ENCODE results near the gene RHOC.

RHOC gene

GRCh38 chr1:112715264-112716053, 8.5 kb upstream of the RHOC start, which contains the start of gene PPM1J:
Gene PPM1J, minus strand, starts transcription at chr1:112715332. Its CDS starts 31 bp downstream, at chr1:112715301.
- Histone ChIP-seq H3K9me3 (ENCODE audit: control insufficient read depth, low read length) (no peaks in the 10 kb centered on the region), H3K27me3 (ENCODE audit: control insufficient read depth, insufficient read depth, low read length) (peaks cover 28% of the 10 kb centered on the region), H3K36me3 (ENCODE audit: control insufficient read depth, insufficient read depth, low read length) (no peaks in the 10 kb centered on the region), H3K4me3 (ENCODE audit: low read length) (peak within 1 kb of the TSS; percentile 61), H3K9ac (ENCODE audit: low read length) (peak within 1 kb of the TSS; percentile 47), H3K4me1 (ENCODE audit: control insufficient read depth, insufficient read depth, low read length) (peaks cover 28% of the 10 kb centered on the region)

GRCh38 chr1:112714313-112715263, 7.7 kb upstream of the RHOC start:
- H3K27me3 ChIP-seq (ENCODE audit: control insufficient read depth, insufficient read depth, low read length), result peaks cover 21% of the 10 kb centered on the region
- H3K9ac ChIP-seq (ENCODE audit: low read length), result peak overlapping the region; percentile 47
- H3K4me1 ChIP-seq (ENCODE audit: control insufficient read depth, insufficient read depth, low read length), result peaks cover 28% of the 10 kb centered on the region
- no peaks in the 10 kb centered on the region for H3K9me3 ChIP-seq (ENCODE audit: control insufficient read depth, low read length)
- H3K4me3 ChIP-seq (ENCODE audit: low read length), result peak overlapping the region; percentile 31
- no peaks in the 10 kb centered on the region for H3K36me3 ChIP-seq (ENCODE audit: control insufficient read depth, insufficient read depth, low read length)

- peaks cover 12% of the 10 kb centered on the region for H3K27me3 ChIP-seq (ENCODE audit: control insufficient read depth, insufficient read depth, low read length)
- H3K36me3 ChIP-seq (ENCODE audit: control insufficient read depth, insufficient read depth, low read length), result no peaks in the 10 kb centered on the region
- H3K9ac ChIP-seq (ENCODE audit: low read length), result peak overlapping the region; percentile 47
- H3K9me3 ChIP-seq (ENCODE audit: control insufficient read depth, low read length), result no peaks in the 10 kb centered on the region
- peaks cover 28% of the 10 kb centered on the region for H3K4me1 ChIP-seq (ENCODE audit: control insufficient read depth, insufficient read depth, low read length)
- peak overlapping the region; percentile 31 for H3K4me3 ChIP-seq (ENCODE audit: low read length)
These were observed 6.8 kb upstream of the RHOC start for GRCh38 chr1:112713466-112714312.

GRCh38 chr1:112712701-112713128, 5.8 kb upstream of the RHOC start:
- H3K9ac ChIP-seq (ENCODE audit: low read length), result no peak overlapping the region
- H3K9me3 ChIP-seq (ENCODE audit: control insufficient read depth, low read length), result no peaks in the 10 kb centered on the region
- H3K27me3 ChIP-seq (ENCODE audit: control insufficient read depth, insufficient read depth, low read length), result peaks cover 12% of the 10 kb centered on the region

GRCh38 chr1:112712191-112712590, 5.3 kb upstream of the RHOC start:
- Histone ChIP-seq H3K9me3 (ENCODE audit: control insufficient read depth, low read length) (no peaks in the 10 kb centered on the region), H3K4me3 (ENCODE audit: low read length) (no peak overlapping the region), H3K27me3 (ENCODE audit: control insufficient read depth, insufficient read depth, low read length) (peaks cover 12% of the 10 kb centered on the region), H3K36me3 (ENCODE audit: control insufficient read depth, insufficient read depth, low read length) (no peaks in the 10 kb centered on the region), H3K9ac (ENCODE audit: low read length) (no peak overlapping the region), H3K4me1 (ENCODE audit: control insufficient read depth, insufficient read depth, low read length) (peaks cover 32% of the 10 kb centered on the region)

More at GRCh38 chr1:112712701-112713128, 5.8 kb upstream of the RHOC start:
- H3K36me3 ChIP-seq (ENCODE audit: control insufficient read depth, insufficient read depth, low read length), result no peaks in the 10 kb centered on the region
- peaks cover 28% of the 10 kb centered on the region for H3K4me1 ChIP-seq (ENCODE audit: control insufficient read depth, insufficient read depth, low read length)
- no peak overlapping the region for H3K4me3 ChIP-seq (ENCODE audit: low read length)

DNA sequence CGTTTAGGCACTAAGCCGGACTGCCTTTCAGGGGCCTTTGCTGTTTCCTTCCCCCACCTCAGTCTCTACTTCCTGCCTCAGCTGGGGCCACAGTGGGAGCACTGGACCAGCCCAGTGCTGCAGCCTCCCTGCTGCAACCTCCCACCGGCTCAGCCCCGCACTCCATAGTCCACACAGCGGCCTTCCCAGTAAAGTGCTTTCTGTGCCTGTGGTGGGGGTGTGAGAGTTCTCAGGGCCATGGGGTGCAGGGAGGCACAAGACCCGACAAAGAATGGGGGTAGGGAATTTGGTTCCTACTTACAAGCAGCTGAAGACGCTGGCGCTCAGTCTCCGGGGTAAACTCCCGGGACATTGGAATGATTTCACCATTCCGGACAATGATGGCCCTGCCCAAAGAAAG, 4.7 kb upstream of the RHOC start:
- H3K9ac ChIP-seq (ENCODE audit: low read length), result no peak overlapping the region
- H3K27me3 ChIP-seq (ENCODE audit: control insufficient read depth, insufficient read depth, low read length), result peaks cover 12% of the 10 kb centered on the region
- H3K4me1 ChIP-seq (ENCODE audit: control insufficient read depth, insufficient read depth, low read length), result peaks cover 32% of the 10 kb centered on the region
- H3K9me3 ChIP-seq (ENCODE audit: control insufficient read depth, low read length), result no peaks in the 10 kb centered on the region
- H3K36me3 ChIP-seq (ENCODE audit: control insufficient read depth, insufficient read depth, low read length), result no peaks in the 10 kb centered on the region
- no peak overlapping the region for H3K4me3 ChIP-seq (ENCODE audit: low read length)

- no peak overlapping the region for H3K9ac ChIP-seq (ENCODE audit: low read length)
- no peaks in the 10 kb centered on the region for H3K36me3 ChIP-seq (ENCODE audit: control insufficient read depth, insufficient read depth, low read length)
- H3K27me3 ChIP-seq (ENCODE audit: control insufficient read depth, insufficient read depth, low read length), result peaks cover 12% of the 10 kb centered on the region
- peaks cover 28% of the 10 kb centered on the region for H3K4me1 ChIP-seq (ENCODE audit: control insufficient read depth, insufficient read depth, low read length)
- no peak overlapping the region for H3K4me3 ChIP-seq (ENCODE audit: low read length)
- no peaks in the 10 kb centered on the region for H3K9me3 ChIP-seq (ENCODE audit: control insufficient read depth, low read length)
These were observed 4.1 kb upstream of the RHOC start for GRCh38 chr1:112711041-112711440.

- Histone ChIP-seq H3K36me3 (ENCODE audit: control insufficient read depth, insufficient read depth, low read length) (no peaks in the 10 kb centered on the region), H3K4me1 (ENCODE audit: control insufficient read depth, insufficient read depth, low read length) (peaks cover 28% of the 10 kb centered on the region), H3K9ac (ENCODE audit: low read length) (no peak overlapping the region), H3K9me3 (ENCODE audit: control insufficient read depth, low read length) (no peaks in the 10 kb centered on the region), H3K4me3 (ENCODE audit: low read length) (no peak overlapping the region), H3K27me3 (ENCODE audit: control insufficient read depth, insufficient read depth, low read length) (peaks cover 12% of the 10 kb centered on the region)
These were observed 3.7 kb upstream of the RHOC start for GRCh38 chr1:112710586-112710985.

- no peaks in the 10 kb centered on the region for H3K9me3 ChIP-seq (ENCODE audit: control insufficient read depth, low read length)
- peaks cover 30% of the 10 kb centered on the region for H3K4me1 ChIP-seq (ENCODE audit: control insufficient read depth, insufficient read depth, low read length)
- H3K9ac ChIP-seq (ENCODE audit: low read length), result no peak overlapping the region
- H3K27me3 ChIP-seq (ENCODE audit: control insufficient read depth, insufficient read depth, low read length), result peaks cover 12% of the 10 kb centered on the region
- H3K36me3 ChIP-seq (ENCODE audit: control insufficient read depth, insufficient read depth, low read length), result no peaks in the 10 kb centered on the region
- no peak overlapping the region for H3K4me3 ChIP-seq (ENCODE audit: low read length)
These were observed 3.2 kb upstream of the RHOC start for GRCh38 chr1:112710159-112710558.

- no peaks in the 10 kb centered on the region for H3K9me3 ChIP-seq (ENCODE audit: control insufficient read depth, low read length)
- no peak overlapping the region for H3K4me3 ChIP-seq (ENCODE audit: low read length)
- H3K36me3 ChIP-seq (ENCODE audit: control insufficient read depth, insufficient read depth, low read length), result no peaks in the 10 kb centered on the region
- H3K27me3 ChIP-seq (ENCODE audit: control insufficient read depth, insufficient read depth, low read length), result no peaks in the 10 kb centered on the region
- H3K4me1 ChIP-seq (ENCODE audit: control insufficient read depth, insufficient read depth, low read length), result peaks cover 32% of the 10 kb centered on the region
- H3K9ac ChIP-seq (ENCODE audit: low read length), result no peak overlapping the region
These were observed 1.6 kb upstream of the RHOC start for GRCh38 chr1:112708489-112708888.

GRCh38 chr1:112708002-112708448, 1.1 kb upstream of the RHOC start:
- H3K36me3 ChIP-seq (ENCODE audit: control insufficient read depth, insufficient read depth, low read length), result peaks cover 3% of the 10 kb centered on the region
- no peak overlapping the region for H3K9ac ChIP-seq (ENCODE audit: low read length)
- no peaks in the 10 kb centered on the region for H3K9me3 ChIP-seq (ENCODE audit: control insufficient read depth, low read length)
- no peaks in the 10 kb centered on the region for H3K27me3 ChIP-seq (ENCODE audit: control insufficient read depth, insufficient read depth, low read length)
- H3K4me3 ChIP-seq (ENCODE audit: low read length), result no peak overlapping the region
- peaks cover 32% of the 10 kb centered on the region for H3K4me1 ChIP-seq (ENCODE audit: control insufficient read depth, insufficient read depth, low read length)

All from mucosa of stomach (tissue), 1 donor.